PC-9 (cell line): Measurements from ENCODE around the gene UNC13A. TPM values are rescaled to one million over a fixed set of nuclear protein-coding genes. Genes with fewer than 3 reads are reported as not detected.

Experiments used
- BruUV-seq: library from RNA; stranded (reverse); fragments of 400-500 nt; replicated peaks from 2 replicates; lab custom pipeline; 2021; lab: Mats Ljungman, UMichigan
- CTCF ChIA-PET: fragments of 300-600 bp; sonication (Branson Sonifier 250); formaldehyde crosslinking; loops from one replicate; lab custom pipeline; 2022; ENCODE audit warnings: antibody characterized with exemption; lab: Charles Lee
- POLR2A ChIA-PET: fragments of 300-600 bp; sonication (Branson Sonifier 250); formaldehyde crosslinking; loops from one replicate; lab custom pipeline; 2022; ENCODE audit warnings: antibody characterized with exemption; ENCODE audit not compliant: unreplicated experiment; lab: Charles Lee
- DNase-seq, 2 experiments: peaks; one replicate each; pipeline versions ENCODE4 v3.0.0 to v3.0.0-alpha.2; 2015 to 2022; ENCODE audit warnings: mixed read lengths in 1 of 2
- H2AFZ ChIP-seq: fragments of 200-600 bp; sonication (generic); 2 replicates; pipeline ENCODE4 v1.8.1; 2017; ENCODE audit warnings: antibody characterized with exemption
- H3F3A ChIP-seq: fragments of 200-600 bp; sonication (generic); 2 replicates; pipeline ENCODE4 v1.8.1; 2017; ENCODE audit warnings: antibody characterized with exemption, mild to moderate bottlenecking, low read depth; ENCODE audit not compliant: insufficient read depth
- H3K27ac ChIP-seq: fragments of 200-600 bp; sonication (generic); 2 replicates; pipeline ENCODE4 v1.6.1; 2016; ENCODE audit warnings: mixed run types
- H3K27me3 ChIP-seq: fragments of 200-600 bp; sonication (generic); 2 replicates; pipeline ENCODE4 v1.6.1; 2016; ENCODE audit warnings: low read depth, mixed run types; ENCODE audit not compliant: insufficient read depth
- H3K36me3 ChIP-seq: fragments of 200-600 bp; sonication (generic); 2 replicates; pipeline ENCODE4 v1.6.1; 2016; ENCODE audit warnings: low read depth, mixed run types
- H3K4me1 ChIP-seq: fragments of 200-600 bp; sonication (generic); replicated peaks from 2 replicates; pipeline ENCODE4 v1.6.1; 2016; ENCODE audit warnings: mixed run types; ENCODE audit not compliant: insufficient read depth
- H3K4me2 ChIP-seq: fragments of 200-600 bp; sonication (generic); 2 replicates; pipeline ENCODE4 v1.6.1; 2017; ENCODE audit warnings: mixed run types
- H3K4me3 ChIP-seq: fragments of 200-600 bp; sonication (generic); 2 replicates; pipeline ENCODE4 v1.6.1; 2016; ENCODE audit warnings: mixed run types
- H3K79me2 ChIP-seq: fragments of 200-600 bp; sonication (generic); 2 replicates; pipeline ENCODE4 v1.6.1; 2017; ENCODE audit warnings: low read depth, mixed run types
- H3K9me2 ChIP-seq: fragments of 200-600 bp; sonication (generic); 2 replicates; pipeline ENCODE4 v1.8.1; 2017; ENCODE audit warnings: mild to moderate bottlenecking; ENCODE audit not compliant: insufficient read depth
- H3K9me3 ChIP-seq: fragments of 200-600 bp; sonication (generic); 2 replicates; pipeline ENCODE4 v1.8.1; 2016; ENCODE audit warnings: low read depth; ENCODE audit not compliant: insufficient read depth
- H4K20me1 ChIP-seq: fragments of 200-600 bp; sonication (generic); 2 replicates; pipeline ENCODE4 v1.8.1; 2017; ENCODE audit not compliant: insufficient read depth
- CTCF ChIP-seq: fragments of 200-600 bp; sonication (generic); conservative IDR thresholded peaks from 2 replicates; pipeline ENCODE4 v1.6.1; 2017; ENCODE audit warnings: mixed run types, antibody characterized with exemption, mild to moderate bottlenecking, moderate library complexity
- EZH2 ChIP-seq: fragments of 200-600 bp; sonication (generic); IDR thresholded peaks from 2 replicates; pipeline ENCODE4 v1.8.0; 2017; ENCODE audit warnings: antibody characterized with exemption, low read depth
- intact Hi-C: fragments of 100-400 bp; cut with micrococcal nuclease; formaldehyde crosslinking; loops from one replicate; pipeline ENCODE4 v1.10.0; 2022; ENCODE audit not compliant: unreplicated experiment
- total RNA-seq: library from RNA; stranded (reverse); gene quantifications from 2 replicates; pipeline ENCODE4 v1.2.3, GENCODE V29; 2021

Gene UNC13A
- total RNA-seq, 1 experiment from 2014 or later = 0.17 TPM

- CTCF ChIA-PET = no interaction called here
- DNase-seq = no peak
- Histone ChIP-seq H3K79me2 (no peaks in the 10 kb centered on the region), H3K36me3 (no peaks in the 10 kb centered on the region), H3K27ac (no peak overlapping the region), H3K4me3 (no peak overlapping the region), H3K27me3 (peaks cover 53% of the 10 kb centered on the region), H4K20me1 (no peaks in the 10 kb centered on the region), H3K9me3 (no peaks in the 10 kb centered on the region), H3K4me1 (no peaks in the 10 kb centered on the region), H3K9me2 (no peaks in the 10 kb centered on the region), H3K4me2 (no peak overlapping the region), H2AFZ (no peak overlapping the region), H3F3A (peaks cover 17% of the 10 kb centered on the region)
- BruUV-seq = no TSS peak
- POLR2A ChIA-PET = no interaction called here
- intact Hi-C loops = no loop called here
- no peak for TF ChIP-seq EZH2
- no peak for TF ChIP-seq CTCF
Observed at GRCh38 chr19:17658240-17658639, 29.9 kb downstream of the UNC13A start.

GRCh38 chr19:17656970-17657369, 31.2 kb downstream of the UNC13A start:
- no peak for DNase-seq
- Histone ChIP-seq H3K4me1 (no peaks in the 10 kb centered on the region), H3K9me2 (no peaks in the 10 kb centered on the region), H3K4me2 (no peak overlapping the region), H3K27ac (no peak overlapping the region), H3K4me3 (no peak overlapping the region), H3F3A (peaks cover 17% of the 10 kb centered on the region), H3K79me2 (no peaks in the 10 kb centered on the region), H3K9me3 (no peaks in the 10 kb centered on the region), H2AFZ (no peak overlapping the region), H4K20me1 (no peaks in the 10 kb centered on the region), H3K36me3 (no peaks in the 10 kb centered on the region), H3K27me3 (peaks cover 55% of the 10 kb centered on the region)
- TF ChIP-seq EZH2 = no peak
- TF ChIP-seq CTCF = no peak
- POLR2A ChIA-PET = no interaction called here
- CTCF ChIA-PET = no interaction called here
- BruUV-seq = no TSS peak
- intact Hi-C loops = no loop called here

GRCh38 chr19:17655751-17656472, 32.2 kb downstream of the UNC13A start:
- Histone ChIP-seq H3K4me1 (no peaks in the 10 kb centered on the region), H3K79me2 (no peaks in the 10 kb centered on the region), H3K4me3 (no peak overlapping the region), H3F3A (peaks cover 20% of the 10 kb centered on the region), H3K9me2 (no peaks in the 10 kb centered on the region), H3K9me3 (no peaks in the 10 kb centered on the region), H4K20me1 (no peaks in the 10 kb centered on the region), H3K36me3 (no peaks in the 10 kb centered on the region), H2AFZ (no peak overlapping the region), H3K27ac (no peak overlapping the region), H3K27me3 (peaks cover 56% of the 10 kb centered on the region), H3K4me2 (no peak overlapping the region)
- CTCF ChIA-PET = interaction anchor here (0.6 kb wide), 1 partner anchor 1251 kb away, joined by 3 read pairs; no protein-coding TSS in a partner anchor
- no peak for TF ChIP-seq CTCF
- TF ChIP-seq EZH2 = no peak
- POLR2A ChIA-PET = no interaction called here
- no TSS peak for BruUV-seq
- DNase-seq = no peak
- intact Hi-C loops = no loop called here
